ENCODE data around the gene ERI3.

ERI3 gene

GRCh38 chr1:44316231-44316759, 38.8 kb downstream of the ERI3 start:
- DNase-seq (ENCODE audit: low read depth in 2 of 2) = no peak

GRCh38 chr1:44315521-44315920, 39.5 kb downstream of the ERI3 start:
- no peak for DNase-seq (ENCODE audit: low read depth in 2 of 2)

DNA sequence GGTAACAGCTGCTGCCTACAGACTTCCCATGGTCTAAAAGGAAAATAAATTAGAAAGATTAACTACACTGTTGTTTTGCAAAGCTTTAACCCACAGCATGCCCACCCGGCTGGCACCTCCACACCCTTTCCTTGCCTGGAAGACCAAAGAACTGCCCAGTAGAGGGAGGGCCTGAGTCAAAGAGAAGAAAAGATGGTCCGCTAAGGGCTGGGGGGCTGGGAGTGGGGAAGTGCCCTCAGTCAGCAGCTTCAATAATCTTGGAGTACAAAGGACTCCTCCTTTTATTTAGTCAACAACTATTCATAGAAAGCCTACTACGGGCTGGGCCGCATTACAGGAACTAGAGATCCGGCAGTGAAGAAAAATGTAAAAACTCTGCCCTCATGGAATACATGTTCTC, 40.6 kb downstream of the ERI3 start:
- no peak for DNase-seq (ENCODE audit: low read depth in 2 of 2)

GRCh38 chr1:44313265-44313918, 41.7 kb downstream of the ERI3 start:
- DNase-seq (ENCODE audit: low read depth in 2 of 2) = no peak

DNA sequence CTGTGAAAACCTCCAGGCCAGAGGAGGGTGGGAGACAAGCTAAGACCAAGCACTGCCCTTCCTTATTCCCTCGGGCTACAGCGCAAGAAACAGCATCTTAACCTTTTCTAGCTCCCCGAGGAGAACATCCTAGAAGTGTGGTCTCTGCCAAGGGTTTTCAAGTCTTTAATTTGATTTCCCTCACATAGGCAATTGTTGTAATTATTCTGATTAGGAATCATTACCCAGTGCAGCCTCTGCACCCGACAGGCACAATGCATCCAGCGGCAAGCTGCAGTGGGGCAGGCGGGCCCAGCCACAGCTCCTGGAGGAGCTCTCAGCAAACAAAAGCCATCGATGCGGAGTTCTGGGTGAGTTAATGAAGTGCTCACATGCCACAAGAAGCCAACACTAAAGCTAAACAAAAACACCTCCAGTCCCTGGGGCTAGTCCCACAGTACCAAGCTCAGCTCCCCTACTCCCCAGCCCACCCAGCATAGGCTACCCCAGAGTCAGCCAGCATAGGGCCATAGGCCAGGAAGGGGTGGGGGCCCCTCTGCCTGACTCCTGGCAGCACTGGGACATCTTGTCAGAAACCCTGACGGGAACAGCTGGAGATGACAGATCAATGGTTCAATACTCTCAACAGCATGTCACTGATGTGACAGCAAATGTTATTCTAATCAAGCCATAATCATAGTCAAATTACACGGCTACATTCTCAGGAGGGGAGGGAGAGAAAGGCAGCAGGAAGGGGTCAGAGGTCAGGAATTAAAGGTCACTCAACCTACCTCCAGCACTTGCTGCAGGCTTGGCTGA, 42.5 kb downstream of the ERI3 start:
- no peak for DNase-seq (ENCODE audit: low read depth in 2 of 2)

- DNase-seq (ENCODE audit: low read depth in 2 of 2) = no peak
These were observed 45.1 kb downstream of the ERI3 start for GRCh38 chr1:44310006-44310405.

GRCh38 chr1:44305962-44306422, 49.1 kb downstream of the ERI3 start:
- peak in 1 of 2 donors; percentile 1 for DNase-seq (ENCODE audit: low read depth in 2 of 2)

DNA sequence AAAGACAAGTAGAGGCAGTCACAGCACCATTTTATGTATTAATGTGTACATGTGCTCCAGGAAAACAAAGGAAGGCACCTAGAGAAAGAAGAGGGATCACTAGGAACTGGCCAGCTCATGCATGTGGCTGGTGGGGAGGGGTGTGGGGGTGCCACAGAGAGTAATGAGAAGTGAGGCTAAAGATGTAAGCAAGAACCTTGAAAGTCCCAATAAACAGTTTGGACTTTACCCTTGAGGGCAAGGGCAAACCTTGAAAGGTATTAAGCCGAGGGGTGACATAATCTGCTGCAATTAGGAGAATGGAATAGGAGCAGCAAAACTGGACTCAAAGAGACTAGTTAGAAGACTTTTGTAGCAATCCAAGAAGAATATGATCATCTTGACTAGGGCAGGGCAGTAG, 51.5 kb downstream of the ERI3 start:
- DNase-seq (ENCODE audit: low read depth in 2 of 2) = no peak

DNA sequence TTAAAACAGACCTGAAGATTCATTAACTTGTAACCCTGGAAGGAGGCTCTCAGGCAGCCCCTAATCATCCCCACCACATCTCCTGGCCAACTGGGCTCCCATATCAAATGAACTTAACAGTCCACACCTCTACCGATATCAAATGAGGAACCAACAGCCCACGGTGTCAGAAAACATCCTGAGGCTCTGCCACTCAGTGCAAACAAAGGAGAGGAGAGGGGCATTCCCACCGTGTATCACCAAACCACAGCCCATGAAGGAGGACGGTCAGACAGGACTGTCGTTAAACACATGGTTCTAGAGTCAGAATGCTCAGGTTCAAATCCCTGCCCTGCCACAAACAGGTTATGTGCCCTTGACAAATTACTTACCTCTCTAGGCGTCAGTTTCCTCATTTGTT, 52.5 kb downstream of the ERI3 start:
- no peak for DNase-seq (ENCODE audit: low read depth in 2 of 2)

DNA sequence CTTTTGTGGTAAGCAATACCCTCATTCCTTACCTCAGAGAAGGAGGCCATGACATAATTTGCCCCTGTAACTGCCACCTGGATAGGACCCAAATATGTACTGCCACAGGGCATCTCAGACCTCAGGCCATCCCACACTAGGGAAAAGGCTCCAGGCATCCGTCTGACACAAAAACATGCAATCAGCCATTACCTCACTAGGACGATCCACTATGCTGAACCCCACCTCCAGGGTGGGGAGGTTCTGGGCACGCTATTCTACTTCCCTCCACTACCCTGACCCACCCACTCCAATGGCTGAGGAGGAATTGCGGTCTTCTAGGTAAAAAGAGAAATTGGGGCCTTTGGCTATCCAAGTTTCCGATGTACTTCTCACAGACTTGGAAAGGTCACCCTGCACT, 53.6 kb downstream of the ERI3 start:
- no peak for DNase-seq (ENCODE audit: low read depth in 2 of 2)

DNA sequence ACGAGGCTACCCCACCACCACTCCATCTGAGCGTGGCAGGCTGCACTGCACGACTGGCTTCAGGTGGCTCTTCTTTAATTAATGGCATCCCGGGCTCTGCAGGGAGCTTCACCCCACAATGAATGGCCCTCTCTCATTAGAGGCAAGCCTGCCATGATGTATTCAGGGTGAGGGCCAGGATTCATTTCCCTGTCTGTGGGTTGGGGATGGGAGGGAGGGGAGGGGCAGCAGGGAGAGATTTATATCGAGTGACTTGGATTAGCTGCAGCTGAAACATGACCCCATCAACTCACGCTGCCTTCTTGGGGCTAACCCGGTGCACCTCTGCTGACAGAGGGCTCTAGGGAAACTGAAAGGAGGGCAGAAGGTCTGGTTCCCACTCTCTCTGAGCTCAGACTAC, 54.2 kb downstream of the ERI3 start:
- no peak for DNase-seq (ENCODE audit: low read depth in 2 of 2)

- DNase-seq (ENCODE audit: low read depth in 2 of 2) = no peak
These were observed 57.2 kb downstream of the ERI3 start for GRCh38 chr1:44297695-44298400.

DNA sequence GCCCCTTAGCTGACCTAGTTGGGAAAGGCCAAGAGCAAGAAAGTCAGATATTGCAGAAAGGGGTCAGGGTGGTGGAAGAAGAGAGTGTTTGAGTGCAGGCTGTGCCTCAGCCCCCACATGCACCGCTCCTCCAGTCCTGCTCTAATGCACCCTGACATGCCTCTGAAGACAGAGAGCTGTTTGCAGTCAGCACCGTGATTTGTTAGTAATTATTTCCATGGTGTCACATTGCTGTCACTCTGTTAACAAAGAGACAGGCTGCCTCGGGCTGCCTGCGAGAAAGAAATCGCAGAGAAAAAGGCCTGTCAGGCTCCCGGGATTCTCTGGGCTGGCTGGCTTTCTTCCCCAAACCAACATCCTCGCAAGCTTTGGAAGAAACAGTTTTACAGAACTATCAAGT, 58.3 kb downstream of the ERI3 start:
- DNase-seq (ENCODE audit: low read depth in 2 of 2) = no peak

- no peak for DNase-seq (ENCODE audit: low read depth in 2 of 2)
These were observed 59.0 kb downstream of the ERI3 start for GRCh38 chr1:44296086-44296485.

DNA sequence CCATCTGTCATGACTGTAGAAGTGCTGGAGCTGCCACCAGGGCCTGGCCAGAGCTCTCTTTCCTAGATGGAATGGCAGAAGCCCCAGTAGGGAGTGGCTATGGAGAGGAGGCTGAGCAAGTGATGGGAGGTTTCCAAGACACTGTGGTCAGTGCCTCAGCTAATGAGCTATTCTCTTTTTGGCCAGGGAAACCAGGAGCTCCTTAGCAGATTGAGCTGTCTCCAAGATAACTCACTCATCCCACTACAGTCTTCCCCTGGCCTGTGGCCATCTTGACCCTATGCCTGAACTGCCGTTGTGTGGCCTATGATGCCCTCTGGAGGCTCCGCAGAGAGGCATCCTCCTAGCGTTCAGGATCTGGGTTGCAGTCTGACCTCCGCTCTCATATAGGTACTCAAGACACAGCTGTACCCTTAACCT, 60.5 kb downstream of the ERI3 start:
- DNase-seq (ENCODE audit: low read depth in 2 of 2) = no peak

DNA sequence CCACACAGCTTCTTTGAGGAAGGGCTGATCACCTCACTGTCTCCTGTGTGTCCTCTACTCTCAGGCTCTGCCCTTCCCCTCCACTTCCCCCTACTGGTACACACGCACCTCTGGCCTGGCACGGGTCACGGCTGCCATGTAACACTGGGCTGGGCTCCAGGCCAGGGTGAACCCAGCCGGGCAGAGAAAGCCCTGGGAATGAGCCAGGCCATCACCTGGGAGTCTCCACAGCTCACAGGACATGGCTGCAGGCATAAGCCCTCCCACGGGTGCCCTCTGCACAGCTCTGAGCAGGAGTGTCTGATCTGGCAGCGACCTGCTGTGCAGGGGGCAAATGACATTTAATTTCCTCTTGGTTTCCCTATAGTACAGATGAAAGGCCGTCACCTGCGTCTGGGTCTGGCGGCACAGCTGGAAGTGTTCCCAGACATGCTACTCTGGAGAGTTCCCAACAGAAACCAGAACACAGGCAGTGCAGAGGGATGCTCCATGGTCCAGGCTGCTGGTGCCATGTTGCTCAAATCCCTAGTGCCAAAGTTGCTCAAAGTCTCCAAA, 61.2 kb downstream of the ERI3 start:
- no peak for DNase-seq (ENCODE audit: low read depth in 2 of 2)

DNA sequence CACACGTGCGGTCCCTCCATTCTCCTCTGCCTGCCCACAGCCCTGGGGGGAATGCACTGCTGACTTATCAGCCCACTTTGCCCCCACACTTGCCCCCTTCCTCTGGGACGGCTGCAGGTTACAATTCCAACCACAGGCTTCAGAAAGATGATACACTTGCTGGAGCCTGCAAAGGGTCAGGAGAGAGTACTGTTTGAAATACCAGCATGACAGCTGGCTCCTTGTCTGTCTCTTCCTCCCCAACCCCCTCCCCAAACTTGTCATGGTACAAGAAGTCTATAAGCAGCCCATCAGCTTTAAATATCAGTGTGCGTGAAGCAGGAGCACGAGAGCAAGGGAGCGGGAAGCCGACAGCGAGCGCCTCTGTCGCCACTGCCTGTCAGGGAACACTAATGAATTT, 62.4 kb downstream of the ERI3 start:
- no peak for DNase-seq (ENCODE audit: low read depth in 2 of 2)

DNA sequence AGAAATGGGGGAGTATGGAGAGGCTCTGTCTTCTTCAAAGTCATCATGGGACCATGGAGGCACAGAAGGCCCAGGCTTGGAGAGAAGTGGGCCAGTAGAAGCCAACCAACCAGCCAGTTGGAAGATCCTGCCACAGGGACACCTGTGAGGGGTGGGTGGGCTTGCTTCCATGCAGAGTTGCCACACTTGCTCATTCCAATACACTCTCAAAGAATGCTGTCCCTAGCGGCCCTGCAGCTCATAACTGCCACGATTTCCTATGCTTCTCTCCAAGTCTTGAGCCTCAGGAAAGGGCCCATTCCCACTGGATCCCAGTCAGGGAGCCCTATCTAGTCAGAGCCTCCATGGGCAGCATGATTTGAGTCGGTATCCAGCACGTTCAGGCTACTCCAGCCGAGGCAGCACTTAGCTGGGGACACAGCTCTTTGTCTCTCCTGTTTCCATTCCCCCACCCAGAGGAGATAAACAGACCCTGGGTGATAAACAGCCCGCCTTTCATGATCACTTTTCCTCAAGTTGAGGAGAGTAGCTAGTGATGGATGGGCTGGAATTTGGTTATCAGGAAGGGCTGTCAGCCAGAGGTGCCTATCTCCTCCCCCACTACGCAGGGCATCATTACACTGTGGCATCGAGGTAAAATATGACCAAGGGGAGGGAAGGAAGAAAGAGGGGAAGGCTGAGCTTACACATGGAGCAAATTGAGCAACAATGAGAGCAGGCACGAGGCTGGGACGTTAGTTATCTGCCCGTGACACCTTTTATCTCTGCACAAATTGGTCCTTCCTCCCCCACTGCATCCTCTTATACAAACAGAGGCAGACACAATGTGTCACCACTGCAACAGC, 64.6 kb downstream of the ERI3 start:
- DNase-seq (ENCODE audit: low read depth in 2 of 2) = no peak

DNA sequence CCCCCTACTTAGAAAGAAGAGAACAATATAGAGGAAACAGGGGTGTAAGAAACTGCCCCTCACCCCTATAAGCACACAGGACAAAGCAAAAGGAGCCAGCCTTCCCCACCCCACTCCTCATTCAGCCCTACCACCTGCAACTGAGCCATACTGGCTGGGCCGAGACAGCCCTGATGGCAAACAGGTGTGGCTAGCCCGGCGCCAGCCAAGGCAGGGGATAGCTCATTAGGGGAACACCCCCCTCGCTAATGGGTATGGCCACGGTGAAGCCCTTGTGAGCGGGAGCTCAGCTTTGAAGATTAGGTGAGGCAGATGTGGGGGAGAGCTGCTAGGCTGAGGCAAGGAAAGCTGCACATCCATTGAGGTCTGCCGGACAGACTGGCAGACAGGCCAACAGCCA, 65.5 kb downstream of the ERI3 start:
- DNase-seq (ENCODE audit: low read depth in 2 of 2) = no peak

GRCh38 chr1:44288883-44289282, 66.2 kb downstream of the ERI3 start:
- no peak for DNase-seq (ENCODE audit: low read depth in 2 of 2)

DNA sequence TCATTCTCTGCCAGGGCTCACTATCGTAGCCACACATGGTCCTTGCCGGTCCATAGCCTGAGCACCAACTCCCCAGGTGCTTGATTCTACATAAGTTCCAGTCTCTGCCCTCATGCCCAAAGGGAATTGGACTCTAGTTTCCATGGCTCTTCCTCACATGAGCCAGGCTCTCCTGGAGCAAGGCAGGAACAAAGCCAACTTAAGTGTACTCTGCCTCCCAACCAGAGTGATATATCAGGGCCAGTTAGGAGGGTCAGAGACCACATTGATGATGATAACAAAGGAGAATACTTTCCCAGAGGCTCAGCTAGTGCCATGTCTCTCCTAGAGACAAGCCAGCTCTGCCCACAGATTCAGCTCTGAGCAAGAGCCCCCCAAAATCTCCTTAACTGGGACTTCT, 70.9 kb downstream of the ERI3 start:
- no peak for DNase-seq (ENCODE audit: low read depth in 2 of 2)
